HG03575 (cell line): ENCODE data around the gene CSK.

Experiments used
- ATAC-seq: cut with Tn5 transposase; IDR thresholded peaks from one replicate; pipeline ENCODE4 v1.9.1; 2021; ENCODE audit not compliant: unreplicated experiment, insufficient number of reproducible peaks, low FRiP score; ENCODE audit errors: extremely low read depth

CSK gene

DNA sequence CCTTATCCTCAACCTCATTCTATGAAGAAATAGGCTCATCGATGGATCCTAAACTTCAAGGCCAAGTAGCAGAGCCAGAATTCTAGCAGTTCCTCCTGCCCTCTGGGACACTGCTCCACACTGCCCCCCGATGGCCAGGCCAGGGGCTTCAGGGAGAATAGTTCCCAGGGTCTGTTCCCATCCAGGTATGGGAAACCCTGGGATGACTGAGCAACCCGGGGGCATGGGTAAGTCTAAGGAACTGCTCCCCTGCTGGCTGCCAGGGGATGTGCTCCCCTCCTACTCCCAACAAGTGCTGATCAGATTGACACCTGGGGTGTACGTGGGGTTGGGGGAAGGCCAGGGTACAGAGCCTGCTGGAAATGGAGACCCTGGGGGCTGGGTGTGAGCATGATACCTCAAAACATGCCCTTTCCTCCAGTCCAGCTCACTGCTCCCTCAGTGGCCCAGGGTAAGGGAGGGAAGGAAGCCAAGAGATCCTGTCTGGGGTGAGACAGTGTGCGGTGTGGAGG lies 53.5 kb downstream of the CSK start:
- no peak for ATAC-seq

DNA sequence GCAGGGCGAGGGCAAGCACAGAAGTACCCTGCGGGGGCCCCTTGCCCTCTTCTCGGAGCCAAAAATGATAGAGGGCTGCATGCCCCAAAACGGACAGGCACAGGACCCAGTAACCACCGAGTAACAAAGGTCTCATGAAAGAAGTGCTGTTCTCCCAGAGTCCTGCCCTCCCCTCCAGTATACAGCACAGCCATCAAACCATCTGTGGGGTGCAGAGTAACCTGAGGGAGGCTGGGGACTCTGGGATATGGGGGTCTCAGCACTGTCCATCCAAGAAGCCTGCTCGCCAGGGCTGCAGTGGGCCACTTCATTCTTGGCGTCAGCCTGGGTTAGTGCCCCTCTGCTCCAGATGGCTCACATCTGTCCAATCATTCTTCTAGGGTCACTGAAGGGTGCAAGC lies 55.0 kb downstream of the CSK start:
- ATAC-seq = no peak

DNA sequence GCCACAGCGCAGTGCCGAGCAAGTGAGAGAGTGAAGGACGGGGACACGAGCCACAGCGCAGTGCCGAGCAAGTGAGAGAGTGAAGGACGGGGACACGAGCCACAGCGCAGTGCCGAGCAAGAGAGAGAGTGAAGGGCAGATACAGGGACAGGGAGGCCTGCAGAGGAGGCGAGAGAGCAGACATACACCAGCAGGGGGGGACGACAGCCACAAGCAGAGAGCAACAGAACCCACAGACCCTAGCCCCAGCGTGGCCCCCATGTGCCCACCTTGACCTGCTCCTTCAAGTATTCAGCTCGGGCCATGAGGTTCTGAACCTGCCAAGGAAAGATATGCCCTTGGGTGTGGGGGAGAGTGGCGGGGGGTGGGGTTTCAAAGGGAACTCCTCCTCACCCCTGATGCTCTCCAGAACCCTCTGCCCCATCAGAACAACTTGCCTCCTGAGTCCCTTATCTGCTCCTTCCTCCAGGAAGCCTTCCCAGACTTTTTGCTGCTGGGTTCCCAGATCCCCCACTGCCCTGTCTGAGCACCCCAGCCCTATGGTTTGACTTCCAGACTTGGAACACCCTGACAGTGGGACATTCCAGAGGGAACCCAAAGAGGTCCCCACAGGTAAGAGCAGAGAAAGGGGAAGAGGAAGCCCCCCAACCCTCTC lies 55.7 kb downstream of the CSK start:
- no peak for ATAC-seq

DNA sequence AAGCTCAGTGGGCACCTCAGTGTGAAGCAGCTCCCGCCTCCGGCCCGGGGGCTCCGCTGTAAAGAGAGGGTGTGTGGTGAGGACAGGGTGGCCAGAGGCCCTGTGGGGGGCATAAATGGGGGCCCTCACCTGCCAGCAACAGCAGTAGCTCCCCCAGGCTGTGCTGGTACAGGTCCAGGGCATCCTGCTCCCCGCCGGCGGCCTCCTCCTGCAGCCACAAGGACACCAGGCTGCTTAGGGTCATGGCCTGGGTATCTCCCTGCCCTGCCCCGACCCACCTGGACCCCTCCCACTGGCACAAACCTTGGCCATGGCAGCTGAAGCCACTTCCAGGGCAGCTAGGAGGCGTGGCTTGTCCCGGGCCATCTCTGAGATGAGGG lies 56.2 kb downstream of the CSK start:
- no peak for ATAC-seq

DNA sequence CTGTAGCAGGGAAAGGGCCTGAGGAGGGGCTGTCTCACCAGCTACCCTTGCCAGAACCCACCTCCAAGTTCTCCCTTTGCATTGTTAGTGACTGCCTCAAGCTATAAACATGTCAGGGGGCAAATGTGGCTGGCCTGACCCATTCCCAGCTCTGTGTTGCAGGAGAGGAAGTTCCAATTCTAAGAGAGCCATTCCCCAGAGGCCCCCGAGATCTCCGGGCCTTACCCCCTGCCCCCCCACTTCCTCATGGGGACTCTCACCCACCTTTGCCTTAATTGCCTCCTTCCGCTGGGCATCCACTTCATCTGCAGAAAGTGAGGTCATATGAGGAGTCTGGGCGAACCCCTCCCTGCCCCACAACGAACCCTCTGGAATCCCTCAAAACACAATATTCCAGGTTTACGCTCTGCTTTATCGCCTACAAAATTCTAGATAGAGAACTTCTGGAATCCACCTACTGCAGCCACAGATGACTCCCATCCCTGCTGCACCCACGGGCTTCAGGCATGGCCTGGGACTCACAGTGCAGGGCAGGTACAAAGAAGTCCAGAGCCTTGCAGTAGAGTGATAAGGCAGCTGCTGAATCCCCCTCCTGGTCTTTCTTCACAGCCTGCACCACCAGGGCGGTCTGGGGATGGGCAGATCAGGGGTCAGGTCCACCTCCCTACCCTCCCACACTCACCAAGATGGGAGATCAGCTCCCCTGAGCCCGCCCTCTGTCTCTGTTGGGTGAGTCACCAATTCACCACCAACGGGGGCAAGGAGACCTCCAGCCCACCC lies 57.1 kb downstream of the CSK start:
- no peak for ATAC-seq

- ATAC-seq = no peak
These were observed 57.9 kb downstream of the CSK start for GRCh38 chr15:74839526-74840395.

- ATAC-seq = no peak
These were observed 59.2 kb downstream of the CSK start for GRCh38 chr15:74840851-74841775.

- no peak for ATAC-seq
These were observed 60.1 kb downstream of the CSK start for GRCh38 chr15:74841891-74842373.

DNA sequence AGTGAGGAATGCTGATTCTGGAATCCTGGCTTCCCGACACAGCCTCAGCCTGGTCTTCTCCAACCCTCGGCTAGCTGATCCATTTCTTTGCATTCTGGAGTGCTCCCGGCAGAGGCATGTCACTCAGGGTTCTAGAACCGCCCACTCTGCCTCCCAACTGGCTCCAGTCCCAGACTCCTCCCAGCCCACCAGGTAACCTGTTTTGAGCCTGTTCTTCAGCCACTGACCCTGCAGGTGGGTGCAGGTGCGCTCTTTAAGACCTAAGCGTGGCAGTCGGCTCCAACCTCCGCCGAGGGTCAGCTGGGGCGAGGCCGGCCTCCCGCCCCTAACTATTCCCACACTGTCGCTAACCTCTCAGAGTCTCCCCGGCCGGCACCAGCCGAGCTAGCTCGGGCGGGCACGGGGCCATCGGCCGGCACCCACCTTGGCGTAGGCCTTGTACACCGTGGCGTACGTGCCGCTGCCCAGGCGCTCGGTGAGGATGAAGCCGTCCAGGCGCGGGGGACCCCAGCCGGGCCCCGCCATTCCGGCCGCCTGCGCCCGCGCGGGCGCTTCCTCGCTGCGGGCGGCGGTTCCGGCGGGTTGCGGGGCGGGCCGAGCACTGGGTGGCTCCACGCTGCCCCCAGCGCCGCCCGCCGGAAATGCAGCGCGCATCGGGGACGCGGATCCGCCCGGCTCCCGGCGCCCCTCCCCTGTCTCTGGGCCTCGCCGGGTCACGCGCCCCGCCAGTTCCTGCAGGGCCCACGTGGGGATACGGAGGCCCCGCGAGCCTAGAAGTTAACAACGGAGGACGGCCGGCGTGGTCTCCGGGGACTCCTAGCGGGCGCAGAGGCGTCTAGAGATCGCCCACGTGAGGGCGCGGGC lies 60.9 kb downstream of the CSK start, which contains the start of gene ULK3:
Gene ULK3 (minus strand): TSS at position 576 of the 864 bp plus-strand sequence. CDS start 51 bp downstream, at position 525.
- ATAC-seq = no peak

DNA sequence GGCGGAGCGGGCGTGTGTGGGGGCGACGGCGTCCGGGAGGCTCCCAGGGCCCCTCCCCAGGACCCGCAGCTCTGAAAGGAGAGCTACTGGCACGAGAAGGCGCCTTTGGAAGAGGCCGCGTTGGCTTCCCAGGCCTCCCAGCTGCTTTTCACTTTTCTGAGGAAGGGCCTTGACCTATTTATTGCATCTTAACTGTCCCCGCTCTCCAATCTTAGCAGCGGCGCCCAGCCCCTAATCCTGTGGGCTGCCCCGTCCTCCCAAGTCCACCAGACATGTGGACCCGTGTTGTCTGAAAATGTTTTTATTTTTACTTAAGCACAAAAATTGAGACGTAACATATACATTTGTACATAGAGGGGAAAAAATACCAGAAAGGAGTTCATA lies 61.6 kb downstream of the CSK start:
- no peak for ATAC-seq

- no peak for ATAC-seq
These were observed 62.0 kb downstream of the CSK start for GRCh38 chr15:74843891-74844299.

DNA sequence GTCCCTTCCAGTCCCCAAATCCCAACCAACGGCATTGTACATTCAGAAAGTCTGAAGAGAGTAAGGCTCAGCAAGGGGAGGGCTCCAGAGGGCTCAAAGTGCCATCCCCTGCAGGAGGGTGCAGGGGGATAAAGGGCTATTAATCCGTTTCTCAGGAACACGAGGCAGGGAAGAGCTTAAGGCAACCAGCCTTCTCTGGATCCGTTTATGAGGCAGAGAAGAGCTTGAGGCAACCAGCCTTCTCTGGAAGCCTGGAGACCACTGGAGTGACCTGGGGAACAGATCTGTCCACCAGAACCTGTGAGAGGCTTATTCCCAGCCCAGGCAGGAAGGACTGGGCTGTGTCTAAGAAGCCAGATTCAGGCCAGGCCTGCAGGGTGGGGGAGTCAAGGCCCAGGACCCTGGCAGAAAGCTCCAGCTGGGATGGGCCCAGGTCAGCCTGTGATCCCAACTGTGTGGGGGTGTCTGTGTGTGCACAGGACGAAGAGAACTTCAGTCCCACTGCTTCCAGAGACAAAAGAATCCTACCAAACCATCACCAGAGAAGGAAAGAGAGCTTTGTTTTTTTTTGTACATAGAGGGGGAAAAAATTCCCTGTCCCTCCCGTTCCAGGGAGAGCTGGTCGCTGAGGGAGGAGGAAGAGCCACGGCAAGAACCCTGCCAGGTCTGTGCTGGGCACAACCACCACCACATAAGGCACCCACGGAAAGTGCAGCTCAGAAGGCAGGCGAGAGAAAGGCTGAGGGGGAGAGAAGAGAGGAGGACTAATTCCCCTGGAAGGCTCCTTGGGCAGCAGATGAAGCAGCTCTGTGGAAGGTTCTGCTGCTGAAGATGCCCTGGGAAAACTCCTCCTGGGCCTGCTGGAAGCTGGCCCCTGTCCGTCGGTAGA lies 62.7 kb downstream of the CSK start:
- no peak for ATAC-seq

- ATAC-seq = no peak
These were observed 63.3 kb downstream of the CSK start for GRCh38 chr15:74845208-74845568.

- no peak for ATAC-seq
These were observed 63.7 kb downstream of the CSK start for GRCh38 chr15:74845581-74845980.

DNA sequence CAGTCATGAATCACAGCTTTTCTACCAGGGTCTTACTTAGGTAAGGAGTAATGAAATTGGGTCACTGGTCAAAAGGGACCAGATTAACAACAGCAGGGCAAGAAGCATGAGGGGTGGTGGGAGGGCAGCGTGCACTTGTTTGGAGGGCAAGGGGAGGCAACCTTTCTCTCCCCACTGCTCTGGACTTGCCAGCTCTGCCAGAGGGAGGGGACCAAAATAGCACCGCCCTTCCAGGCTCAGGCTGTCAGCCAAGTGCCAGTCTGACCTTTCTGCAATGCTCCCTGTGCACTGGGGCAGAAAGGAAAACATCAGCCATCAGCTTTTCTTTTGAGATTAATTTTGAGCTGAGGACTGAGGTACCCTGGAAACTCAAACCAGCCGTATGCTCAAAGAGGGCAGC lies 65.6 kb downstream of the CSK start:
- ATAC-seq = no peak

GRCh38 chr15:74850393-74850792 lies 68.5 kb downstream of the CSK start:
- ATAC-seq = no peak

DNA sequence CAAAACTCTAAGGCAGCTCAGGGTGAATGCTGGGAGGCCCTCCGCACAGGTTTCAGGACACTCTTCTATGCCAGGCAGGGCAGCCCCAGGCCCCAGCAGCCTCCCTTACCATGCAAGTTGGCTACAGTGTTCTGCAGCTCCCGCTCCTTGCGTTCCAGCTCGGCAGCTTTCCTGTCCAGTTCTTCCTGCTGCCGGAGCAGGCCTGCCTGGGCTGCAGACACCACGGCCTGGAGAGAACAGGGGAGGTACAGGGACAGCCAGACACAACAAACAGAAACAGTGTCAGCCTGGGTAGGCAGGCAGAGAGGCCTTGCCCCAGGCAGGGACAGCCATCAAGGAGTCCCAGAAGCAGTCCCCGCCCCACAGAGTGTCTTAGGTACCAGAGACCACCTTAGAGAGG lies 70.1 kb downstream of the CSK start:
- ATAC-seq = no peak
